Skeletal muscle tissue (tissue), 4 donors: ENCODE results near the gene OAS2. TPM values are rescaled to one million over a fixed set of nuclear protein-coding genes. Genes with fewer than 3 reads are reported as not detected.
"Not testable (repeated sequence)": the region's sequence is repeated elsewhere in the genome, so short reads cannot be mapped to it uniquely, and the experiment has no call there.

ENCODE experiments used
- H3K27ac ChIP-seq: one replicate; pipeline ENCODE4 v1.7.0; 2013; ENCODE audit warnings: mild to moderate bottlenecking, low read depth, low read length, inconsistent platforms
- H3K27me3 ChIP-seq, 3 donors: one replicate each; pipeline ENCODE4 v1.7.0; 2013; ENCODE audit warnings: low read length in 3 of 3; ENCODE audit not compliant: control insufficient read depth in 3 of 3, insufficient read depth in 3 of 3
- H3K36me3 ChIP-seq, 3 donors: one replicate each; pipeline ENCODE4 v1.7.0; 2013; ENCODE audit warnings: low read length in 3 of 3; ENCODE audit not compliant: control insufficient read depth in 3 of 3, insufficient read depth in 3 of 3
- H3K4me1 ChIP-seq, 3 donors: one replicate each; pipeline ENCODE4 v1.7.0; 2013; ENCODE audit warnings: low read length in 3 of 3, mild to moderate bottlenecking in 3 of 3; ENCODE audit not compliant: control insufficient read depth in 3 of 3, insufficient read depth in 3 of 3
- H3K4me3 ChIP-seq, 3 donors: one replicate each; pipeline ENCODE4 v1.7.0; 2013; ENCODE audit warnings: low read length in 3 of 3
- H3K9ac ChIP-seq, 3 donors: one replicate each; pipeline ENCODE4 v1.7.0; 2013; ENCODE audit warnings: low read length in 3 of 3, mild to moderate bottlenecking in 3 of 3, moderate library complexity in 2 of 3, low read depth in 1 of 3
- H3K9me3 ChIP-seq, 3 donors: one replicate each; pipeline ENCODE4 v1.7.0; 2013; ENCODE audit warnings: low read length in 3 of 3; ENCODE audit not compliant: control insufficient read depth in 3 of 3
- total RNA-seq: library from RNA; depleted of rRNA; stranded (reverse); fragments of >200 nt; gene quantifications from one replicate; pipeline ENCODE4 v1.2.3, GENCODE V29; 2014
- donor health status: Osteomylitis.

The OAS2 gene
- total RNA-seq, 1 donor from 2014 or later, result 6.8 TPM

- Histone ChIP-seq H3K4me3 (no peak overlapping the region), H3K9ac (no peak overlapping the region), H3K36me3 (peaks cover 0 to 10% (median 4%) of the 10 kb centered on the region in 3 donors), H3K9me3 (peaks cover 0 to 3% (median 0%) of the 10 kb centered on the region in 3 donors), H3K4me1 (no peaks in the 10 kb centered on the region), H3K27me3 (no peaks in the 10 kb centered on the region), H3K27ac (no peak overlapping the region)
Observed at GRCh38 chr12:112948806-112949205, 29.5 kb upstream of the OAS2 start.

- no peak overlapping the region for H3K9ac ChIP-seq
- H3K36me3 ChIP-seq, result peaks cover 0 to 6% (median 4%) of the 10 kb centered on the region in 3 donors
- peaks cover 0 to 3% (median 0%) of the 10 kb centered on the region in 3 donors for H3K9me3 ChIP-seq
- H3K27me3 ChIP-seq, result no peaks in the 10 kb centered on the region
- H3K4me3 ChIP-seq, result no peak overlapping the region
- H3K4me1 ChIP-seq, result no peaks in the 10 kb centered on the region
- no peak overlapping the region for H3K27ac ChIP-seq
Observed at GRCh38 chr12:112950701-112951100, 27.6 kb upstream of the OAS2 start.

GRCh38 chr12:112957125-112957524 lies 21.2 kb upstream of the OAS2 start:
- H3K36me3 ChIP-seq, result peaks cover 0 to 11% (median 4%) of the 10 kb centered on the region in 3 donors
- H3K9ac ChIP-seq, H3K27ac ChIP-seq, H3K27me3 ChIP-seq, H3K4me1 ChIP-seq, H3K4me3 ChIP-seq, H3K9me3 ChIP-seq: not testable (repeated sequence)

GRCh38 chr12:112961074-112961473 lies 17.2 kb upstream of the OAS2 start:
- Histone ChIP-seq H3K4me3 (no peak overlapping the region), H3K9ac (no peak overlapping the region), H3K4me1 (no peaks in the 10 kb centered on the region), H3K27ac (no peak overlapping the region), H3K27me3 (no peaks in the 10 kb centered on the region), H3K36me3 (peaks cover 0 to 30% (median 9%) of the 10 kb centered on the region in 3 donors), H3K9me3 (no peaks in the 10 kb centered on the region)

- no peak overlapping the region for H3K27ac ChIP-seq
- peaks cover 0 to 30% (median 9%) of the 10 kb centered on the region in 3 donors for H3K36me3 ChIP-seq
- no peak overlapping the region for H3K4me3 ChIP-seq
- H3K27me3 ChIP-seq, result no peaks in the 10 kb centered on the region
- no peaks in the 10 kb centered on the region for H3K4me1 ChIP-seq
- H3K9ac ChIP-seq, result no peak overlapping the region
- H3K9me3 ChIP-seq, result no peaks in the 10 kb centered on the region
Observed at GRCh38 chr12:112961536-112961935, 16.8 kb upstream of the OAS2 start.

DNA sequence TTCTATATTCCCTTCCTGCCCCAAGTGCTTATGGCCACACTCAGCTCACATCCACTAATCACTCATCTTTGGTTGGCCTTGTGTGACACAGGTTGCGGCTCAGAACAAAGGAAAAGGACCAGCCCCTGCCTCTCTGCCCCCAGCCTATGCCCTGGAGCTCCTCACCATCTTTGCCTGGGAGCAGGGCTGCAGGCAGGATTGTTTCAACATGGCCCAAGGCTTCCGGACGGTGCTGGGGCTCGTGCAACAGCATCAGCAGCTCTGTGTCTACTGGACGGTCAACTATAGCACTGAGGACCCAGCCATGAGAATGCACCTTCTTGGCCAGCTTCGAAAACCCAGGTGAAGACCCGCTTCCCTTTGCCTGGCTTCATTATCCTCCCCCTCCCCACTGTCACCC lies 15.8 kb upstream of the OAS2 start:
- no peaks in the 10 kb centered on the region for H3K4me1 ChIP-seq
- H3K27me3 ChIP-seq, result no peaks in the 10 kb centered on the region
- H3K9ac ChIP-seq, result no peak overlapping the region
- peaks cover 4 to 32% (median 9%) of the 10 kb centered on the region in 3 donors for H3K36me3 ChIP-seq
- H3K27ac ChIP-seq, result no peak overlapping the region
- H3K4me3 ChIP-seq, result no peak overlapping the region
- H3K9me3 ChIP-seq, result no peaks in the 10 kb centered on the region

- no peaks in the 10 kb centered on the region for H3K4me1 ChIP-seq
- H3K27me3 ChIP-seq, result no peaks in the 10 kb centered on the region
- no peak overlapping the region for H3K4me3 ChIP-seq
- H3K27ac ChIP-seq, result no peak overlapping the region
- H3K9me3 ChIP-seq, result no peaks in the 10 kb centered on the region
- H3K9ac ChIP-seq, result no peak overlapping the region
- peaks cover 4 to 34% (median 9%) of the 10 kb centered on the region in 3 donors for H3K36me3 ChIP-seq
Observed at GRCh38 chr12:112963227-112963861, 15.0 kb upstream of the OAS2 start.

GRCh38 chr12:112964067-112964670 lies 14.2 kb upstream of the OAS2 start:
- H3K4me3 ChIP-seq, result no peak overlapping the region
- no peaks in the 10 kb centered on the region for H3K27me3 ChIP-seq
- H3K27ac ChIP-seq, result no peak overlapping the region
- peaks cover 4 to 34% (median 9%) of the 10 kb centered on the region in 3 donors for H3K36me3 ChIP-seq
- H3K9ac ChIP-seq, result no peak overlapping the region
- no peaks in the 10 kb centered on the region for H3K9me3 ChIP-seq
- H3K4me1 ChIP-seq, result no peaks in the 10 kb centered on the region

DNA sequence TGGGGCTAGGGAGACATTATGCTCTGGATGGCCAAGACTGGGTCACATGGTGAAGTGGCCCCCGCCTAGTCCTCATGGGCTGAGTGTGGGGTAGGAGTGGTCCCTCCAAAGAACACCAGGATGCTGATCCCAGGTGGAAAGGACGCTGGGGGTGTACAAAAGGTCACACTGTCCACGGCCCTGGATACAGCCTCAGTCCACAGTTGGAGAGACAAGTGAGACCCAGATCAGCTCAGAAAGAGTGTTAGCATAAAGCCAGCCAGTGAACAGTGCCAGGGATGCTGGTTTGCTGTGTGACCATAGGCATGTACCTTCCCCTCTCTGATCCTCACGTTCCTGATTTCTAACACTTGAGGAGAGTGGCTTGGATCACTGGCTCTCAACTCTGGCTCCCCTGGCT lies 13.4 kb upstream of the OAS2 start:
- Histone ChIP-seq H3K27ac (no peak overlapping the region), H3K9ac (no peak overlapping the region), H3K36me3 (peaks cover 4 to 40% (median 9%) of the 10 kb centered on the region in 3 donors), H3K9me3 (no peaks in the 10 kb centered on the region), H3K4me1 (no peaks in the 10 kb centered on the region), H3K27me3 (no peaks in the 10 kb centered on the region), H3K4me3 (no peak overlapping the region)

GRCh38 chr12:112965643-112966042 lies 12.7 kb upstream of the OAS2 start:
- no peaks in the 10 kb centered on the region for H3K27me3 ChIP-seq

More at GRCh38 chr12:112965643-112966042, 12.7 kb upstream of the OAS2 start:
- no peaks in the 10 kb centered on the region for H3K9me3 ChIP-seq
- H3K9ac ChIP-seq, result no peak overlapping the region
- H3K36me3 ChIP-seq, result peaks cover 4 to 42% (median 10%) of the 10 kb centered on the region in 3 donors
- H3K4me1 ChIP-seq, result no peaks in the 10 kb centered on the region
- H3K27ac ChIP-seq, result no peak overlapping the region
- H3K4me3 ChIP-seq, result no peak overlapping the region
